ENCODE results near the gene CCDC34. TPM values are rescaled to one million over a fixed set of nuclear protein-coding genes. Genes with fewer than 3 reads are reported as not detected.

The CCDC34 gene
- total RNA-seq, 1 donor from 2014 or later: 4.8 TPM

DNA sequence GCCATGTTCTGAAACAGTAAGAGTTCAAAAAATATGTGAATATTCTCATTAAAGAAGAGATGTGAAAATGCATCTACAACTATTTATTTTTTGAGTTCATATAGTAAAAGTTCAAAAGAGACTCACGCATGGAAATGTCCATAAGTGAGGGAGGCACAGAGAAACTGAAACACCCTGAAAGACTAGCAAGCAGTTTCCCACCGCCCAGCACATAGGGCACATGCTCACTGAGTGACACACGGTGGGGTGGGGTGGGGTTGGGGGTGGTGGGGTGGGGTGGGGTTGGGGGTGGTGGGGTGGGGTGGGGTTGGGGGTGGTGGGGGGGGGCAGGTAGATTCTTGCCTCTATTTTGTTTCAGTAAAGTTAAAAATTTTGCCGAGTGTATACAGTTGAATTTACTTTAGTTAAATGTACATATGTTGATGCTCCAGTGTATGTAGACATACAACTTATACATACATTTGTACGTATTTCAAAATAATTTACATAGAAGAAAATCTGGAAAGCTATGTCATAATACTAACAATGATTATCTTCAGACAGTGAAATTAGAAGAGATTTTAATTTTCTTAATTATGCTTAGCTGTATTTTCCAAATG is 6.3 kb downstream of the CCDC34 start:
- H3K27ac Mint-ChIP-seq (ENCODE audit: unreplicated experiment): no peak overlapping the region
- H3K9me3 Mint-ChIP-seq (ENCODE audit: unreplicated experiment): no peaks in the 10 kb centered on the region
- H3K4me3 Mint-ChIP-seq (ENCODE audit: unreplicated experiment): no peak overlapping the region
- no peaks in the 10 kb centered on the region for H3K27me3 Mint-ChIP-seq (ENCODE audit: unreplicated experiment)
- TF ChIP-seq, protein P1, sequence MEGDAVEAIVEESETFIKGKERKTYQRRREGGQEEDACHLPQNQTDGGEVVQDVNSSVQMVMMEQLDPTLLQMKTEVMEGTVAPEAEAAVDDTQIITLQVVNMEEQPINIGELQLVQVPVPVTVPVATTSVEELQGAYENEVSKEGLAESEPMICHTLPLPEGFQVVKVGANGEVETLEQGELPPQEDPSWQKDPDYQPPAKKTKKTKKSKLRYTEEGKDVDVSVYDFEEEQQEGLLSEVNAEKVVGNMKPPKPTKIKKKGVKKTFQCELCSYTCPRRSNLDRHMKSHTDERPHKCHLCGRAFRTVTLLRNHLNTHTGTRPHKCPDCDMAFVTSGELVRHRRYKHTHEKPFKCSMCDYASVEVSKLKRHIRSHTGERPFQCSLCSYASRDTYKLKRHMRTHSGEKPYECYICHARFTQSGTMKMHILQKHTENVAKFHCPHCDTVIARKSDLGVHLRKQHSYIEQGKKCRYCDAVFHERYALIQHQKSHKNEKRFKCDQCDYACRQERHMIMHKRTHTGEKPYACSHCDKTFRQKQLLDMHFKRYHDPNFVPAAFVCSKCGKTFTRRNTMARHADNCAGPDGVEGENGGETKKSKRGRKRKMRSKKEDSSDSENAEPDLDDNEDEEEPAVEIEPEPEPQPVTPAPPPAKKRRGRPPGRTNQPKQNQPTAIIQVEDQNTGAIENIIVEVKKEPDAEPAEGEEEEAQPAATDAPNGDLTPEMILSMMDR (IDR thresholded peaks at IDR 0.05): no peak
- DNase-seq (ENCODE audit: extremely low spot score, unreplicated experiment): no peak
- no peaks in the 10 kb centered on the region for H3K4me1 Mint-ChIP-seq (ENCODE audit: unreplicated experiment)
- no peaks in the 10 kb centered on the region for H3K36me3 Mint-ChIP-seq (ENCODE audit: unreplicated experiment)

GRCh38 chr11:27355575-27356104 is 7.4 kb downstream of the CCDC34 start:
- Mint-ChIP-seq H3K9me3 (ENCODE audit: unreplicated experiment) (no peaks in the 10 kb centered on the region), H3K4me3 (ENCODE audit: unreplicated experiment) (no peak overlapping the region), H3K4me1 (ENCODE audit: unreplicated experiment) (no peaks in the 10 kb centered on the region), H3K27ac (ENCODE audit: unreplicated experiment) (no peak overlapping the region), H3K27me3 (ENCODE audit: unreplicated experiment) (no peaks in the 10 kb centered on the region), H3K36me3 (ENCODE audit: unreplicated experiment) (peaks cover 1% of the 10 kb centered on the region)
- TF ChIP-seq, protein P1 (IDR thresholded peaks at IDR 0.05): no peak
- DNase-seq (ENCODE audit: extremely low spot score, unreplicated experiment): no peak

- Mint-ChIP-seq H3K36me3 (ENCODE audit: unreplicated experiment) (peaks cover 1% of the 10 kb centered on the region), H3K4me1 (ENCODE audit: unreplicated experiment) (peaks cover 10% of the 10 kb centered on the region), H3K4me3 (ENCODE audit: unreplicated experiment) (no peak overlapping the region), H3K27ac (ENCODE audit: unreplicated experiment) (no peak overlapping the region), H3K9me3 (ENCODE audit: unreplicated experiment) (no peaks in the 10 kb centered on the region), H3K27me3 (ENCODE audit: unreplicated experiment) (no peaks in the 10 kb centered on the region)
- TF ChIP-seq, protein P1 (IDR thresholded peaks at IDR 0.05): no peak
- DNase-seq (ENCODE audit: extremely low spot score, unreplicated experiment): no peak
These were observed 8.6 kb downstream of the CCDC34 start for GRCh38 chr11:27354359-27354965.

DNA sequence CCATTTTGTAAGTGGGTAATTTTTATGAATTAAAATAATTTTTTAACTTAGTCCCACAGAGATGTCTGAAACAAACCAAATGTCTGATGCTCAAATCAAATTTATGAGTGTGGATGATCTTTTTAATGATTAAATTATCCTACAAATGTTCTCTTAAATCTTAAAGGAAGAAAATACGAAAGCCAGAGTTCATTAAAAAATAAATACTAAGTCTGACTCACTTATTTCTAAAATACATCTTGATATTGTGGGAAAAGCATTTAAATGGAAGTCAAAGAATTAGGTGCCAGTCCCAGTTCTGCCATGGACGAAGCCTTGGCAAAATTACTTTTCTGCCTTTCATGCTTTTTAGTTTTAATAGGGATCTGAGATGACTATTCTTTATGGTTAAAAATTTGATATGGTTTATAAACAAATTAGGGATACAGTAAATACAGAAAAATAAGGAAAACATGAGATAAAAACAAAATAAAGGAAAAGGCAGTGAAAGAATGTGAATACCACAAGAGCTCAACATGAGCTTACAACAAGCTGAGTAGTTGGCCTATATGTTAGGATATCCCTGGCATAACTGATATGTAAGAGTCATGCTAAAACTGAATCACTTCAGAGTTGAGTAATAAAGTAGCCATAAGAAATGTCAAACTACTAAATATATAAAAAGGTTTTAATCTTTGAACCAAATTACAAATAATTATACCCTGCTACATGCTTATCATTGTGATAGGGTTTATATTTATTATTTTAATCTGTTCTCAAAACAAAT is 9.2 kb downstream of the CCDC34 start:
- no peak for DNase-seq (ENCODE audit: extremely low spot score, unreplicated experiment)
- H3K27me3 Mint-ChIP-seq (ENCODE audit: unreplicated experiment): no peaks in the 10 kb centered on the region
- no peaks in the 10 kb centered on the region for H3K9me3 Mint-ChIP-seq (ENCODE audit: unreplicated experiment)
- TF ChIP-seq, protein P1 (IDR thresholded peaks at IDR 0.05): no peak
- no peak overlapping the region for H3K27ac Mint-ChIP-seq (ENCODE audit: unreplicated experiment)
- H3K4me1 Mint-ChIP-seq (ENCODE audit: unreplicated experiment): peaks cover 10% of the 10 kb centered on the region
- no peak overlapping the region for H3K4me3 Mint-ChIP-seq (ENCODE audit: unreplicated experiment)
- peaks cover 1% of the 10 kb centered on the region for H3K36me3 Mint-ChIP-seq (ENCODE audit: unreplicated experiment)

DNA sequence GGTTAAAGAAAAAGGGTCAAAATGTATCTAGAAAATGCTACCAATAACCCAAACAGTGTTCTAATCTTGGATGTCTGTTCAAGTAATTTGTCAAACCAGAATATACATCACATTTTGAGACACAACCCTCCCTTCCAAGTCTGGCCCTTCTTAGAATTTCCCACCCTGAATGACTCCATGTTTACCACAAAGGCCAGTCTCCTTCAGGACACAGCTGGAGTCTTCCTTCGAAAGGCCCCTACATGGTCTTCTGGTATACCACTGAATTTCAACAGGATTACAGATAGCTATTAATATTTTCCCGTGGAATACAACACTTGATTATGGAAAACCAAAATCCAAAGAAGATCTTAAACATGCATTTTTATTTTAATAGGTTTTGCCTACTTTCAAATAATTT is 10.2 kb downstream of the CCDC34 start:
- Mint-ChIP-seq H3K4me1 (ENCODE audit: unreplicated experiment) (peaks cover 16% of the 10 kb centered on the region), H3K27ac (ENCODE audit: unreplicated experiment) (no peak overlapping the region), H3K27me3 (ENCODE audit: unreplicated experiment) (no peaks in the 10 kb centered on the region)

More for the DNA sequence above, 10.2 kb downstream of the CCDC34 start:
- peaks cover 1% of the 10 kb centered on the region for H3K36me3 Mint-ChIP-seq (ENCODE audit: unreplicated experiment)
- H3K4me3 Mint-ChIP-seq (ENCODE audit: unreplicated experiment): no peak overlapping the region
- no peak for DNase-seq (ENCODE audit: extremely low spot score, unreplicated experiment)
- H3K9me3 Mint-ChIP-seq (ENCODE audit: unreplicated experiment): no peaks in the 10 kb centered on the region
- TF ChIP-seq, protein P1 (IDR thresholded peaks at IDR 0.05): no peak
